Measurements from ENCODE around the gene HINFP. TPM values are rescaled to one million over a fixed set of nuclear protein-coding genes. Genes with fewer than 3 reads are reported as not detected.

HINFP gene
- total RNA-seq, 4 donors from 2014 or later, result 13.4 to 21.3 (median 17.9) TPM

DNA sequence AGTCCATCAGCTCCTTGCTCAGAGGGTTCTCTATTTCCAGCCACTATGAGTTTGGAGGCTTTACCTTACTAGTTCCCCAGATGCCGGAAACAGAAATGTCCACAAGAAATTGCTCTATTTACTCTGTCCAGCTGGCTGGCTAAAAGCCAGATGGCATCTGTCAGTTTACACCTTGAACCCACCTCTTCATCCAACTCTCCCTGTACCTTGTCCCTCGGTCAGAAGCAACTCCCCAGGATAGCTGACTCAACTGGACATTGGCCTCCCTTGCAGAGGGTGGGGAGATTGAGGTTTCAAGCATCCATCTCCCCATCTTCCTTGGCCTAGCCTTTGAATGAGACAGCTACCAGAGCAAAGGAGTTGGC is 12.5 kb upstream of the HINFP start:
- TF ChIP-seq CTCF (IDR thresholded peaks at IDR 0.05; ENCODE audit: low read depth), result no peak

DNA sequence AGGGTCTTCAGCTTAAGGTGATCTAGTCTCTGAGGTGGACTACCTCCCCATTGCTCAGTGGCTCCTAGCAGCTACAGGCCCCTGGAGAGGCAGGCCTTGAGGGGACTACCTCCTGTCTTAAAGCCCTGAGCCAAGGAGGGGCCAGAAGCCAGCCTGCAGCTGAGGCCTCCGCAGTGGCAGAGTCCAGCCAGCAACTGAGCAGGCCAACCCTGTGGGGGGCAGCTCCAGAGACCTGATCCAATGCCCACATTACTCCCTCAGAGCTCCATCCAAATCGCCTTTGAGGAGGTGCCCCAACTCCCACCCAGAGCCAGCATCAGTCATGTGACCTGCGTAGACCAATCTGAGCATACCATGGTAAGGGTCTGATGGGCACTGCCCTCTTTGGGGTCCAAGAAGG is 11.5 kb upstream of the HINFP start:
- TF ChIP-seq CTCF (IDR thresholded peaks at IDR 0.05; ENCODE audit: low read depth), result no peak

- TF ChIP-seq CTCF (IDR thresholded peaks at IDR 0.05; ENCODE audit: low read depth), result no peak
Observed at GRCh38 chr11:119110439-119110838, 10.9 kb upstream of the HINFP start.

- no peak for TF ChIP-seq CTCF (IDR thresholded peaks at IDR 0.05; ENCODE audit: low read depth)
Observed at GRCh38 chr11:119111361-119111925, 9.9 kb upstream of the HINFP start.

GRCh38 chr11:119112314-119113020 is 8.9 kb upstream of the HINFP start:
- no peak for TF ChIP-seq CTCF (IDR thresholded peaks at IDR 0.05; ENCODE audit: low read depth)

GRCh38 chr11:119113716-119114115 is 7.7 kb upstream of the HINFP start:
- TF ChIP-seq CTCF (IDR thresholded peaks at IDR 0.05; ENCODE audit: low read depth), result no peak

DNA sequence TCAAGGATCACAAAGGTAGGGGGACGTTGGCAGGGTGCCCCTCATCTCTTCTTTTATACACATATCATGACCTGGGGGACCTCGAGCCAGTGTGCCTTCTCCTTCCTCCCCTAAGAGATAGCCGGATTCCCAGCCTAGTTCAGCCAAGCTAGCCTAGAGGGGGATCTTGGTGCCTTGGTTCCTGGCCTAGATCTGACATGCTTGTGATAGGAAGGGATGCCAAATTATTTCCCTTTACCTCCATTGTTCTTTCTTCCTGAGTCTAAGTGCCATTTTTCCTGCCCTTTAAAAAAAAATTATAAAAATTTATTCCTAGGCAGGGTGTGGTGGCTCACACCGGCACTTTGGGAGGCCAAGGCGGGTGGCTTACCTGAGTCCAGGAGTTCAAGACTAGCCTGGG is 7.0 kb upstream of the HINFP start:
- no peak for TF ChIP-seq CTCF (IDR thresholded peaks at IDR 0.05; ENCODE audit: low read depth)
